Ovary (tissue), 9 donors: ENCODE measurements around the gene AUTS2. TPM values are rescaled to one million over a fixed set of nuclear protein-coding genes. Genes with fewer than 3 reads are reported as not detected.

Source experiments
- DNase-seq, 5 donors: peaks; one replicate each; pipeline ENCODE4 v3.0.0-alpha.2; 2019 to 2020
- H3K27ac ChIP-seq, 2 donors: fragments of 200-600 bp; one replicate each; pipeline versions ENCODE4 v1.5.1 to v1.8.0; 2019 to 2022
- H3K27me3 ChIP-seq: fragments of 200-600 bp; one replicate; pipeline ENCODE4 v1.8.0; 2022
- H3K36me3 ChIP-seq: fragments of 200-600 bp; sonication (generic); one replicate; pipeline ENCODE4 v1.5.1; 2019
- H3K4me1 ChIP-seq: one replicate; pipeline ENCODE4 v1.8.1; 2013; ENCODE audit warnings: mild to moderate bottlenecking, moderate library complexity; ENCODE audit not compliant: insufficient read depth
- H3K4me3 ChIP-seq: fragments of 200-600 bp; sonication (generic); one replicate; pipeline ENCODE4 v1.5.1; 2017
- H3K9me3 ChIP-seq, 2 donors: fragments of 200-600 bp in 1 of 2; sonication (generic) in 1 of 2; one replicate each; pipeline versions ENCODE4 v1.5.1 to v1.8.1; 2013 to 2019; ENCODE audit warnings: mild to moderate bottlenecking in 1 of 2, moderate library complexity in 1 of 2
- EP300 ChIP-seq: sonication (generic); formaldehyde crosslinking; IDR thresholded peaks from one replicate; pipeline ENCODE4 v1.6.1; 2017; ENCODE audit warnings: antibody characterized with exemption
- POLR2A ChIP-seq: fragments of 450-650 bp; IDR thresholded peaks from one replicate; pipeline ENCODE4 v1.6.1; 2017; ENCODE audit warnings: antibody characterized with exemption, mild to moderate bottlenecking, moderate library complexity
- WGBS, 3 donors: extraction: QIAGEN DNeasy Blood & Tissue Kit in 1 of 3; methylation state at CpG; one replicate each; pipeline versions ENCODE4 v1.1.5 to v1.1.7; 2013 to 2017; 5-methylcytosine and 5-hydroxymethylcytosine counted together
- intact Hi-C, 4 donors: fragments of 100-400 bp; cut with DNase I; formaldehyde crosslinking; loops; one replicate each; pipeline versions ENCODE4 v1.11.0 to v1.15.1; 2022 to 2023
- polyA plus RNA-seq, 2 donors: library from polyadenylated mRNA; stranded (reverse); fragments of 200-250 nt in 1 of 2; fragments of 350-450 nt in 1 of 2; fragmentation: Illumina TruSeq in 1 of 2; extraction: RNeasy Lipid Tissue Mini Kit (QIAGEN cat#74804) in 1 of 2; gene quantifications; one replicate each; pipeline ENCODE4 v1.2.3, GENCODE V29; 2013 to 2014
- total RNA-seq, 7 donors: library from RNA; depleted of rRNA in 2 of 7; stranded (reverse); fragments of >200 nt in 2 of 7; fragmentation: NEBNext Ultra II Directional in 3 of 7; extraction: Animal tissue kit (Norgen Biotek cat#: 25700) in 3 of 7; gene quantifications; one replicate each; pipeline versions ENCODE4 v1.1.0 to v1.2.4, GENCODE V29; 2016 to 2023
- TF ChIP-seq, protein P1 (sequence below), 3 donors: fragments of 450-650 bp in 2 of 3; fragments of 200-600 bp in 1 of 3; IDR thresholded peaks; one replicate each; pipeline versions ENCODE4 v1.5.1 to v1.8.0; 2016 to 2022; ENCODE audit warnings: antibody characterized with exemption in 3 of 3, mild to moderate bottlenecking in 1 of 3
- donor health status: DM: no; HTN: no; CAD: no; lungs with moderate emphysema.
- donor health status: DM: no; HTN: no; CAD: no.
- donor health status: Bipolar disorder and iron deficiency.
- donor health status: DM: yes; HTN: yes; CAD: no.
- donor health status: DM: no; HTN: no; CAD: no.
- donor health status: DM: yes; HTN: yes; CAD: no.

The AUTS2 gene
- total and polyA plus RNA-seq, 9 donors, result 18.3 to 60.9 (median 44.9) TPM

DNA sequence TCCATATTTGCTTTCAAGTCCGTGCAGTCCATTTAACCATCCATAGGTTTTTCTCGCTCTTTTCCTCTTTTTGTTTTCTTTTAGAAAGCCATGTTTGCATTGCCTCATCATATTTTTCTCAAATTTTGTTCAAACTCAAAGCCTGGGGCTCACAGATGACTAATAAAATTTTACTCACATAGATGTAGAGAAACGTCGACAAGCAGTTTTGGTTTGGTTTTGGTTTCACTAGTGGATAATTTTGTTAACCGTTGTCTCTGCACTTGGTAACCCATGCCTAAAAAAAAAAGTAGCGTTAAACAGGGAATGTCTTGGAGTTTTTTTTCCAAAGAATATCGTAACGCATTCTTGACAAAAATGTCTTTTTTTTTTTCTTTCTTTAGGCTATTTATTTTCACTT lies 1189.5 kb downstream of the AUTS2 start:
- Histone ChIP-seq H3K36me3 (no peaks in the 10 kb centered on the region), H3K4me1 (no peaks in the 10 kb centered on the region), H3K27me3 (no peaks in the 10 kb centered on the region), H3K27ac (no peak overlapping the region), H3K4me3 (no peak overlapping the region), H3K9me3 (no peaks in the 10 kb centered on the region)
- intact Hi-C loops, result loop anchor here in 1 of 4 donors (10.0 kb wide), 1 partner anchor 583 kb away; no protein-coding TSS in a partner anchor
- TF ChIP-seq POLR2A (no peak), EP300 (no peak)
- TF ChIP-seq, protein P1, sequence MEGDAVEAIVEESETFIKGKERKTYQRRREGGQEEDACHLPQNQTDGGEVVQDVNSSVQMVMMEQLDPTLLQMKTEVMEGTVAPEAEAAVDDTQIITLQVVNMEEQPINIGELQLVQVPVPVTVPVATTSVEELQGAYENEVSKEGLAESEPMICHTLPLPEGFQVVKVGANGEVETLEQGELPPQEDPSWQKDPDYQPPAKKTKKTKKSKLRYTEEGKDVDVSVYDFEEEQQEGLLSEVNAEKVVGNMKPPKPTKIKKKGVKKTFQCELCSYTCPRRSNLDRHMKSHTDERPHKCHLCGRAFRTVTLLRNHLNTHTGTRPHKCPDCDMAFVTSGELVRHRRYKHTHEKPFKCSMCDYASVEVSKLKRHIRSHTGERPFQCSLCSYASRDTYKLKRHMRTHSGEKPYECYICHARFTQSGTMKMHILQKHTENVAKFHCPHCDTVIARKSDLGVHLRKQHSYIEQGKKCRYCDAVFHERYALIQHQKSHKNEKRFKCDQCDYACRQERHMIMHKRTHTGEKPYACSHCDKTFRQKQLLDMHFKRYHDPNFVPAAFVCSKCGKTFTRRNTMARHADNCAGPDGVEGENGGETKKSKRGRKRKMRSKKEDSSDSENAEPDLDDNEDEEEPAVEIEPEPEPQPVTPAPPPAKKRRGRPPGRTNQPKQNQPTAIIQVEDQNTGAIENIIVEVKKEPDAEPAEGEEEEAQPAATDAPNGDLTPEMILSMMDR (IDR thresholded peaks at IDR 0.05), result no peak
- WGBS, 3 donors, result 86 to 92% (median 88%) methylated on average over 8 of the region's 8 CpGs
- DNase-seq, result no peak

DNA sequence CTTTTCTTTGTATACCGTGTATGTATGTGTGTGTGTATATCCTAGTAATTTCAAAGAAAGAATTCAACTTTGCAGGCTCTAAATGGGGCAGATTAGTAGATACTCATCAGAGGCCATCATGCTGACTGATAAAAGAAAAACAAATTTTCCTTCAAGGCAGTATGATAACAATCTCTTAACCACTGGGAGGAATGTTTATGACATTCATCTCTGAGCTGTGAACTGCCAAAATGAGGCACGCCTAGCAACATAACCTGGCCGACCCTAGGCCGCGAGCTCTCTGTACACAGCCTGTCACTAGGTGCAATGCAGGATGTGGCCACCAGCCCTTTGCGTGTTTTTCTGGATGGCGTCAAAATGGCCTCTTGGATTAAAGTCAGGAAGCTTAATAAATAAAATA lies 1190.0 kb downstream of the AUTS2 start:
- DNase-seq, result no peak
- no peaks in the 10 kb centered on the region for H3K27me3 ChIP-seq
- no peaks in the 10 kb centered on the region for H3K36me3 ChIP-seq
- WGBS, 3 donors, result 92 to 96% (median 94%) methylated on average over 7 of the region's 7 CpGs
- no peak overlapping the region for H3K4me3 ChIP-seq
- no peaks in the 10 kb centered on the region for H3K9me3 ChIP-seq
- no peak for TF ChIP-seq EP300
- TF ChIP-seq, protein P1 (IDR thresholded peaks at IDR 0.05), result no peak
- intact Hi-C loops, result loop anchor here in 1 of 4 donors (10.0 kb wide), 1 partner anchor 583 kb away; no protein-coding TSS in a partner anchor
- no peaks in the 10 kb centered on the region for H3K4me1 ChIP-seq
- H3K27ac ChIP-seq, result no peak overlapping the region

DNA sequence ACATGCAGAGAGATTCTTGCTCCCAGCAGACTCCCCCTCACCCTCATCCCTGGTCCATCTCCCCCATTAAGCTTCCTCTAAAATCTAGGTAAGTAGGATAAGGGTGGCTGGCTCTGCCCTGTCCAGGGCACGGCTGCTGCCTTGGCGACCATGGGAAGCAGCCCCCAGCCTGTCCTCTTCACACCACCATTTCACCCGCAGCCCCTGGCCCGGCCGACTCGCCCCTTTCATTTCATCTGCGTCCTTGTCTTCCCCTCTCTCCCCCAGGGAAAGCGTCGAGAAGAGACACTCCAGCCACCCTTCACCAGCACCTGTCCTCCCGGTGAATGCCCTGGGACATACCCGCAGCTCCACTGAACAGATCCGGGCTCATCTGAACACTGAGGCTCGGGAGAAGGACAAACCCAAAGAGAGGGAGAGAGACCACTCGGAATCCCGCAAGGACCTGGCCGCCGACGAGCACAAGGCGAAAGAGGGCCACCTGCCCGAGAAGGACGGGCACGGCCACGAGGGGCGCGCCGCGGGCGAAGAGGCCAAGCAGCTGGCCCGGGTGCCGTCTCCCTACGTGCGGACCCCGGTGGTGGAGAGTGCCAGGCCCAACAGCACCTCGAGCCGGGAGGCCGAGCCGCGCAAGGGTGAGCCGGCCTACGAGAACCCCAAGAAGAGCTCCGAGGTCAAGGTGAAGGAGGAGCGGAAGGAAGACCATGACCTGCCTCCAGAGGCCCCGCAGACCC lies 1191.4 kb downstream of the AUTS2 start:
- intact Hi-C loops, result loop anchor here in 1 of 4 donors (10.0 kb wide), 1 partner anchor 585 kb away; no protein-coding TSS in a partner anchor
- Histone ChIP-seq H3K4me3 (no peak overlapping the region), H3K4me1 (no peaks in the 10 kb centered on the region), H3K36me3 (no peaks in the 10 kb centered on the region), H3K9me3 (no peaks in the 10 kb centered on the region), H3K27me3 (no peaks in the 10 kb centered on the region), H3K27ac (no peak overlapping the region)
- 96 to 98% (median 98%) methylated on average over 43 of the region's 43 CpGs for WGBS, 3 donors
- DNase-seq, result no peak
- no peak for TF ChIP-seq POLR2A
- TF ChIP-seq, protein P1 (IDR thresholded peaks at IDR 0.05), result no peak
- no peak for TF ChIP-seq EP300

DNA sequence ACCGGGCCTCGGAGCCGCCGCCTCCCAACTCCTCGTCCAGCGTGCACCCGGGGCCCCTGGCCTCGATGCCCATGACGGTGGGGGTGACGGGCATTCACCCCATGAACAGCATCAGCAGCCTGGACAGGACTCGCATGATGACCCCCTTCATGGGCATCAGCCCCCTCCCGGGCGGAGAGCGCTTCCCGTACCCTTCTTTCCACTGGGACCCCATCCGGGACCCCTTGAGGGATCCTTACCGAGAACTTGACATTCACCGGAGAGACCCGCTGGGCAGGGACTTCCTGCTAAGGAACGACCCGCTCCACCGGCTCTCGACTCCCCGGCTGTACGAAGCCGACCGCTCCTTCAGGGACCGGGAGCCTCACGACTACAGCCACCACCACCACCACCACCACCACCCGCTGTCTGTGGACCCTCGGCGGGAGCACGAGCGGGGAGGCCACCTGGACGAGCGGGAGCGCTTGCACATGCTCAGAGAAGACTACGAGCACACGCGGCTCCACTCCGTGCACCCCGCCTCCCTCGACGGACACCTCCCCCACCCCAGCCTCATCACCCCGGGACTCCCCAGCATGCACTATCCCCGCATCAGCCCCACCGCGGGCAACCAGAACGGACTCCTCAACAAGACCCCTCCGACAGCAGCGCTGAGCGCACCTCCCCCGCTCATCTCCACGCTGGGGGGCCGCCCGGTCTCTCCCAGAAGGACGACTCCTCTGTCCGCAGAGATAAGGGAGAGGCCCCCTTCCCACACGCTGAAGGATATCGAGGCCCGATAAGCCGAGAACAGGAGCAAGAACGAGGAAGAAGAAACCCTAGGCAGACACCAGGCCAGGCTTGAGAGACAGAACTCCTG lies 1192.2 kb downstream of the AUTS2 start:
- Histone ChIP-seq H3K4me3 (no peak overlapping the region), H3K9me3 (no peaks in the 10 kb centered on the region), H3K36me3 (no peaks in the 10 kb centered on the region), H3K4me1 (no peaks in the 10 kb centered on the region), H3K27ac (no peak overlapping the region), H3K27me3 (no peaks in the 10 kb centered on the region)
- 90 to 92% (median 91%) methylated on average over 56 to 63 of the region's 63 CpGs for WGBS, 3 donors
- TF ChIP-seq, protein P1 (IDR thresholded peaks at IDR 0.05), result no peak
- TF ChIP-seq EP300 (no peak), POLR2A (no peak)
- intact Hi-C loops, result no loop called here
- DNase-seq, result peak in 1 of 5 donors; percentile 23
